GM18520 (cell line): ENCODE data around the gene MTF2.
"Not testable (repeated sequence)": the region's sequence is repeated elsewhere in the genome, so short reads cannot be mapped to it uniquely, and the experiment has no call there.

Source experiments
- ATAC-seq: cut with Tn5 transposase; IDR thresholded peaks from one replicate; pipeline ENCODE4 v1.9.1; 2021; ENCODE audit not compliant: unreplicated experiment

The MTF2 gene

DNA sequence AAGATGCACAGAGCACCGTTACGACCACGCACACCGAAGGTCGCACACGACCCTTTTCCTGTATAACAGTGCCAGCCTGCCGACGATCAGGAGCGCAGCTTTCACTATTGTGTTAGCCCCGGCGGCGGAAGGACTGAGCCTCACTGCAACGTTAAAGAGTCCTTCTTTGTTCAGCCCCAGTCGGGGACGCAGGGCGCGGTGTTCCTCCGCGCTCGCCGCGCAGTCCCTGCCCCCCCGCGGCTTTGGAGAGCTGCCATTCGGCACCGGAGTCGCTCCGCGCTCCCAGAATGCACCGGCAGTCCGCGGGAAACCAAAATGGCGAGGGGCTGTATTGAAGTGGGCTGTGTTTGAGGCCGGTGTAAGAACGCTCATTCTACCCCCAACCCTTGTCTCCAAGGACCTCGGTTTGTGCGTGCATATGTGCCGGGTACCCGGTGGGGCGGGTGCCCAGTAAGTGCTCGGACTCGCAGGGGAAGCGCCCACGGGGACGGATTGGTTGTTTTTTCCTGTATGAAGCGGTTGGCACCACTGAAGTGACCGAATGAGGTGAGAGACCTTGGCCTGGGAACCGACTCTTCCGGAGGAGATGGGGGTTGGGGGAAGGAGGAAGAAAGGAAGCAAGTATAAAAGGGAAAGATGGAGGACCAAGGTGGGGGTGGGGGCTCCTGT, at the start of gene MTF2:
Gene MTF2, plus strand, starts transcription at position 298 of the 669 bp plus-strand sequence. Its CDS starts 244 bp downstream, at position 542.
- ATAC-seq = peak; percentile 71

DNA sequence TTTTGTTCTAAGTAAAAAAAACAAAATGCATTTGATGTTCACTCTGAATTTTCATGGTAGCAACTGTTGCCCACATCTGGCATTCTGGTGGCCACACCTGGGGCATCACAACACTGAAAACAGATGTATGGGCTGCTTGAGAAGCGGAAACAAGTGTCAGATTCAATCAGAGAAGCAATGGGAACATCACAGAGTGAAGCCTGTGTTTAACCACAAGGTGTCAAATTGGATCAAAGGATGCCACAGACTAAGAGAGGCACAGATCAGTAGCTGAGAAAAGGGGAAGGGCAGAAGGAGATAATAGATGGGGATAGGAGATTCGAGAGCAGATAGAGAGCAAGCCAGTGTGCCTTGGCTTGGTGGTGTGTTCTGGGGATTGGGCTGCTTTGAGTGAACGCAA, 49.8 kb upstream of the MTF2 start:
- no peak for ATAC-seq

DNA sequence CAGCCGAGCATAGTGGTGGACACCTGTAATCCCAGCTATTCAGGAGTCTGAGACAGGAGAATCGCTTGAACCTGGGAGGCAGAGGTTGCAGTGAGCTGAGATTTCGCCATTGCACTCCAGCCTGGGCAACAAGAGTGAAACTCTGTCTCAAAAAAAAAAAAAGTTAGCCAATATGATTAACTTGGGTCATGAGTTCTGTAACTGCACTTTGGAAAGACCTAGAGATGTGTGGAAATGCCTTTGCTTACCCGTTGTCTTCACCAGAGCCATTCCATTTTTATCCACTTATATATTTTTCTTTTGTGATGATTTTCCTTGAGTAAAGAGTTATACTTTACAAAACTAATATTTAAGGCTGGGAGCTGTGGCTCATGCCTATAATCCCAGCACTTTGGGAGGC, 48.9 kb upstream of the MTF2 start:
- not testable (repeated sequence) for ATAC-seq

DNA sequence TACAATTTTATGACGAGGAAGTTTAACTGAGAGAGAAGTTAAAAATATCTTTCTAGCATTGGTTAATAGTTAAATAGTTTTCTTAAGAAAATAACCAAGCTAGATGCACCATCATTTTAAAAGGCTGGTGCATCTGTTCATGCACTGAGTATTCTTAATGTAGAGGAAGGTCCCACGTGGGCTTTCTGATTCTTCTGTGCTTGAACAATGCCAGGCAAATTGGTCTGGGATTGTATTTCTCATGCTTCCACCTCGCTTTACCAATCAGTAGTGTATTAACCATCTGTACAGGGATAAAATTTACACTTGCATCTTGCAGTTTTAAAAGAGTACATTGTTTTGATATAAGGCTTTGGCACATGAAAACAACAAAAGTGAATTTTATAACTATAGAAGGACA, 47.4 kb upstream of the MTF2 start:
- ATAC-seq = no peak

DNA sequence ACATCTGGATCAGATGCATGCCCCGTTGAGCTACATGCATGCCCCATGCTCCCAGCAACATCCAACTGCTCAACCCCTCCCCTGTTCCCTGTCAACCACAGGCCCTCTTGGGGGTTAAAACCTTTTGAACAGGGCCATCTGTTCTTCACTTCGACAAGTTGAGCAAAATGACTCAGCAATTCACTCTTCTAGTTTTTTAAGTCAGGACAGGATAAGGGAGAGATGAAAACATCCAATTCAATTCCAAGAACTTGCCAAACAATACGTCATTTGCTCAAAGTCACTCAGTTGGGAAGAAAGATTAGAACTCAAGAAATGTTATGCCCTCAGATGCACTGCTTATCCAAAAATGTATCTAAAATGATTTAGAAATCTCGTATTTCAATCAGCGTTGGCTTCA, 46.1 kb upstream of the MTF2 start:
- ATAC-seq = no peak

DNA sequence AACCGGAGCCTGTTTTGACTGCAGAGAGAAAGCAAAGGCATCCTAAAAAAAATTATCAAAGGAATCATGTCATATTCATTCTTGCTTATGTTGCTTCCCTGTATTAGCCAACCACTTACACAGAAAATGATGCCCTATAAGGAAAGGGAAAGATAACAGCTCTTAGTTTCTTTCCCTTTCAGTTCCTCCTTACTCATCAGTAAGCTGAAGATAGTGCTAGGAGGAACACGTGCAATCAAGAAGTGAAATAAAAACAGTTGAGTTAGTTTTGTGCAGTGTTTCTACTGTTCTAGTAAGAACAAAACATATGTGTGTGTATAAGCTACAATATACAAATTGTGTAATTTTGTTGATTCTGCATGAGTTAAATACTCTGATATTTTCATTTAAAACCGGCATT, 45.3 kb upstream of the MTF2 start:
- ATAC-seq = peak; percentile 83

DNA sequence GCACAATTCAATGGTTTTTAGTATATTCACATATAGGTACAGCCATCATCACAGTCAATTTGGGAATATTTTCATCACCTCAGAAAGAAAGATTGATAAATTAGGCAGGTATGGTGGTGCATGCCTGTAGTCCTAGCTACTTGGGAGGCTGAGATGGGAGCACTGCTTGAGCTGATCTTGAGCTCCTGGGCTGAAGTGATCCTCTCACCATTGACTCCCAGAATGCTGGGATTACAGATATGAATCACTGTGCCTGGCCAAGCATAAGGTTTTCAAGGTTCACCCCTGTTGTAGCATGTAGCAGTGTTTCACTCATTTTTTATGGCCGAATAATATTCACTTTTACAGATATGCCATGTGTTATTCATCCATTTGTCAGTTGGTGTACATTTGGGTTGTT, 44.7 kb upstream of the MTF2 start:
- no peak for ATAC-seq

DNA sequence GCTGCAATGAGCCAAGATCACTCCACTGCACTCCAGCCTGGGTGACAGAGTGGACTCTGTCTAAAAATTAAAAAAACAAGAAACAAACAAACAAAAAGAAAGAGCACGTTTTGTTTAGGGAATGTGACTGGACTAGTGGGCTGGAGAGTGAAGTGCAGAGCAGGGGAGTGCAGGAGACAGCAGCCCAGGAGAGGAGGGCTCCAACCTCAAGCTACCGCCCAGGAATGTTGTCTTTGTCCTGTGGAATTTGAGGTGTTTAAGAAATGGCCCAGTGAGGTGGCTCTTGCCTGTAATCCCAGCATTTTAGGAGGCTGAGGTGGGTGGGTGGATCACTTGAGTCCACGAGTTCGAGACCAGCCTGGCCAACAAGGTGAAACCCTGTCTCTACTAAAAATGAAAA, 42.4 kb upstream of the MTF2 start:
- no peak for ATAC-seq

DNA sequence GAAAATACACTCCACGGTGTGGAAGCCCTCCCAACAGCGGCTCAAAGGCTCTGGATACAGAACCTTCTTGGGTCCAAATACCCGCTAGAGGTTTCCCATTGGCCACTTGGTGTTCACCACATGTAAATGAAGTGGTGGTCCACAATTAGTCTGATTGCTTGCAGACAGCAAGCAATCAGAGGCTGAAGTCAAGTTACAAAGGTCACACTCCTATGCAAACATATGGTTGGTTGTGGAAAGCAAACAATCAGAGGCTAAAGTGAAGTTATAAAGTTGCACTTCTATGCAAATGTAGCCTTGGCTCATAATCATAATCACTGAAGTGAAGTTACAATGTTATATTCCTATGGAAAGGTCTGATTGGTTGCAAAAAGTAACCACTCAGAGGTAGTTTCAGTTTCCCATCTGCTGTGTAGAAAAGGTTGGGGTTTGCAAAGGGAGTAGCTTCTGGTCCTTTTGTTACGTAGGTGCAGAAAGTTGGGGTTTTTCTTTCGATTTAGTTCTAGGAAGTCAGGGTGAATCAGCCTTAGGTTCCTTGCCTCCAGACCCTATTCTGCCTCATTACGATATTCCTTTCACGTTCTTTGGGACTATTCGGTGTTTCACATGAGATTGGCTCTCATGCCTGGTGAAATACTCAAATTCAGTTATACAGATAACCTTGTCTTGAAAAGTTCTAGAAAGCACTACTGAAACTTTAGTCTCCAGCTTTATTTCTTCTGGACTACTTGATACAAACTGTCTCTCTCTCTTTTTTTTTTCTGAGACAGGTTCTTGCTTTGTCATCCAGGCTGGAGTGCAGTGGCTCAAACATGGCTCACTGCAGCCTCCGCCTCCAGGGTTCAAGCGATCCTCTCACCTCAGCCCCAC, 36.7 kb upstream of the MTF2 start:
- peak; percentile 95 for ATAC-seq

DNA sequence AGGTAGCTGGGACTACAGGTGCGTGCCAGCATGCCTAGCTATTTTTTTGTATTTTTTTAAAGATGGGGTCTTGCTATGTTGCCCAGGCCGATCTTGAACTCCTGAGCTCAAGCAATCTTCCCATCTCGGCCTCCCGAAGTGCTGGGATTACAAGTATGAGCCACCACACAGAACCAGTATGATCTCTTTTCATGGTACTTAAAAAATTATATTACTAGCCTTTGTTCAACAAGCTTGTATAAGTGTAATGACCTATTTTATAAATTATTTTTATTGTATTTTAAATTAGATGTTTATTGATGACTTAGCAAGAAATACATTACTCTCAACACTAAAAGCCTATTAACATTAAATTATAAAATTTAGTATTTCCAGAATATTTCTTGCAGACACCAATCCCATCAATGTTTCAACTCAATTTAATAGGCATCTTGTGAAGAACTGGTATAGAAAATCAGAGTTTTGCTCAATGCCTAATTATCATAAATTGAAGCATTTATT, 36.0 kb upstream of the MTF2 start:
- ATAC-seq = no peak

DNA sequence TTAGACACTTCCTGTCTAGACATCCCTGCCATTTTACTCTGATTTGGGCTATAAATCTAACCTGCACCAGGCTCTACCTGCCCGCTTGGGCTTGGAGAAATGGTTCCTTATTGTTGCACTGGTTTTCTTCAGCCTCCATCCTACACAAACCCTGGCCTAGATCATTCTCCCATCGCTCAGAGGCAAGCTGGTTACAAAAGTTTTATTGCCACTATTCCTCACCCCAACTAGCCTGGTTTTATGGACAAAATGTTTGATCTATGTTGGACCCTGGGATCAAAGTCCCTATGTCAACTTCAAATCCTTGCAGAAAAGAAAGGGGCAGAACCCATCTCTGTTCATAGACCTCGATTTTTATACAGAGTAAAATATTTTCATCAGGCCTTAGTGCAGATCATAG, 31.5 kb upstream of the MTF2 start:
- ATAC-seq = no peak

DNA sequence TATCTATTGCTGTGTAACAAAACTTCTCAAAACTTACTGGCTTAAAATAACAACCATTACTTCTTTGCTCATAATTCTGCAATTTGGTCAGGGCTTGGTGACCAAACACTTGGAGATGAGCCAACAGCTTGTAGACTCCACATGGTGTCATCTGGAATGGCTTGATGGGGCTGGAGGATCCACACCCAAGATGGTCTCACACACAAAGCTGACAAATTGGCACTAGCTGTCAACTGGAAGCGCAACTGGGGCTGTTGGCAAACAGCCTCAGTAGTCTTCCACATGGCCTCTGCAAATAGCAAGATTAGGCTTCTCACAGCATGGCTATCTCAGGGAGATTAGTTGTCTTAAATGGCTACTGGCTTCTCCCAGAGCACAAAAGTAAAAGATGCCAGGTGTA, 27.1 kb upstream of the MTF2 start:
- ATAC-seq = no peak

DNA sequence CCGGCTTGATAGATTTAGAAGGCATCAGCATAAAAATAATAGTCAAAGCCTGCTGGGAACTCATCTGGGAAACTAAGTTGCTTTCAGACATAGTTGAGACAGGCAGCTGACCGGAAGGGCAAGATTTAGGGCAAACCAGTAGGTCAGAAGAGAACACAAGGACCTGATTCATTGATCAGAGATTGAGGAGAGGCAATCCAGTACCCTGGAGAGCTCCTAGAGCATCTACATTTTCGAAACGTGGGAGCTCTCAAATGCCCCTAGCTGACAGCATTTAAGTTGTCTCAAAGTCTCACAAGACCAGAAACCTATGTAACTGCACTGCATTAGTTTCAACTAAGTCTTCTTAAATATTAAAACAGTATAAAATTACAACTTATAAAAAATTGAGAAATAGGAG, 22.9 kb upstream of the MTF2 start:
- ATAC-seq = no peak

DNA sequence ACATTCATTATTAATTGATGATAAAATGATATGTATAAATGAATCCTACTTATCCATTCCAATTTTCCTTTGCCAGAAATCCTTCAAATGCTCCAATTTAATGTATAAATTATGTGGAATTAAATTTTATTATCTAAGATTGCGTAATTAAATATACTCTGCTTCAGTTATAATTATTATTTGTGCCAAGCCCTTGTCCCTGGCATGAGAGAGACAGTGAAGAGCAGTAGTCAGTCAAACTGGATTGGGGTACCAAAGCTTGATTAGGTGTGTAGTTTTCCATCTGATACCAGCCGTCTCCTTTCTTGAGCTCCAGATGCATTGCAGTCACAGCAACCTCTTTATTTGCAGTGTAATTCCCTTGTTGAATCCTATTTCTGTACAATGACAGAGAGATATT, 22.4 kb upstream of the MTF2 start:
- ATAC-seq = no peak

DNA sequence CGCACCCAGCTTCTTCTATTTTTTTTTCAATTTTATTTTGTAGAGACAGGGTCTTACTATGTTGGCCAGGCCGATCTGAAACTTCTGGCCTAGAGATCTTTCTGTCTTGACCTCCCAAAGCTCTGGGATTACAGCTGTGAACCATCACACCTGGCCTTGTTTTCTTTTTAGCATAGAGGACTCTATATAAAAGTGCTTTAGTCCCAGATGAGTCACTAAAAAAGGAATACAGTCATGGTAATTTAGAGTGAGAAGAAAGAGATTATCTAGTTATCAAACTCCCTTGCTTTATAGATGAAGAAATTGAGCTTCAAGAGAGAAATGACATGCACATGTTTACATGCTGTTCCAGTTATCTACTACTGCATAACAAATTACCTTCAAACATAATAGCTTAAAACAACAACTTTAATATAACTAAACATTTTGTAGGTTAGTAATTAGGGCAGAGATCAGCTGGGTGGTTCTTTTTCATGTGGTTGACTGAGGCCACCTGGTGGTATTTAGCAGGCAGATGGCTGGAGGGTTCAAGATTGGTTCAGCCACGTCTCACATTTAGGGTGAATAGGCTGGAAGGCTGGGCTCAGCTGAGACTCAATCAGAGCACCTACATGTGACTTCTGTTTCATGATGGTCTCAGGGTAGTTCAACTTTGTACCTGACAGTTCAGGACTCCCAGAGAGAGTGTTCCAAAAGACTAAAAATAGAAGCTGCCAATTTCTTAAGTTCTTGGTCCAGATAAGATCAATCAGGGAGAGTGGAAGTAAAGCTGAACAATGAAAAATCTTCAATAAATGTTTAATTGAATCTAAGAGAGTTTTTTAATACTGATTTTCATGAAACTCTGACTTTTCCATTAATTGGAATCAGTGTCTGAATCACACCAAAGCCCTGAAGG, 16.9 kb upstream of the MTF2 start:
- ATAC-seq = no peak

DNA sequence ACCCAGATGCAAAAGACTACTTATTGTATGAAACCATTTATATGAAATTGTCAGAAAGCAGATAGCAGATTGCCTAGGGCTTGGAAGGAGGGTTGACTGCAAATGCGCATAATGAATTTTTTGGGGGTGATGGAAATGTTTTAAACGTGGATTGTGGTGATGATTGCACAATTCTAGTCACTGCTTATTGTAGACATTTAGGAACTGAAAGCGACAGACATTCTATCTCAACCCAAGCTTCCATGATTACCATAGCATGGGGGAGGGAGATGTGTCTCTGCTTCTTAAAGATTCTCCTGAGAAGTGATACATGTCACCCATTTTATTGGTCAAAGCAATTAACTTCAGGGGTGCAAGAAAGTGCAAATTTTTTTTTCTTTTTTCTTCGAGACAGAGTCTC, 2.8 kb upstream of the MTF2 start:
- ATAC-seq = no peak

DNA sequence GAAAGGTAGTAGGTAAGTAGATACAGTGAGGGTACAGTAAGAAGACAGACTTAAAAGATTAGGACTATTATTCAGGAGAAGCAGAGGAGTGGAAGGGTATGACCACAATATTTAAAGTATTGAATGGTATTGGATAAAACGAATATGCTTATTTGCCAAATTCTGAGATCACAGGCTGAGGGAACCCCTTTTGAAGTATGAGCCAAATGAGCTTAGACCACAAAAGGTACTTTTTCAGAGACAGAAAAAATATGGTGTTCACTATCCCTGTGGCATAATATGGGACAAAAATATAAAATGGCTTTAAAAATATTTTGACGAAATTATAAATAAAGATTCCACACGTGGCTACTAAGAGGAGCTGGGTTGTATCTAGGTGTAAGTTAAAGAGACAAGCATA, 880 bp upstream of the MTF2 start:
- no peak for ATAC-seq

DNA sequence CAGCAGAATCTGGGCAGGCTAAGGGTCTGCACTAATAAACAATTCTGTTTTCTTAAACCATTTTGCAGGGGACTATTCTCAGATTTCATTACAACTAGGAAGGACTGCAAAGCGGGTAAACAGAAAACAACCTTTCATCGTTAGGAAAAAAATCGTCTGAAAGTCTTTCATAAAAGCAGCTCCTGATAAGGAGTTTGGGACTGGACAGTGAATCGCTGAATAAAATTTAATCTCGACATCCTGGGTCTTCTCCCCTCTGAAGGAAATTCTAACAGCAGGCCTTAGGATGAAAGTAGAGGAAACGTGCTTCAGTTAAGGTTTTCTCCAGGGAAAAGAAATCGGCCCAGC, 471 bp upstream of the MTF2 start:
- no peak for ATAC-seq

DNA sequence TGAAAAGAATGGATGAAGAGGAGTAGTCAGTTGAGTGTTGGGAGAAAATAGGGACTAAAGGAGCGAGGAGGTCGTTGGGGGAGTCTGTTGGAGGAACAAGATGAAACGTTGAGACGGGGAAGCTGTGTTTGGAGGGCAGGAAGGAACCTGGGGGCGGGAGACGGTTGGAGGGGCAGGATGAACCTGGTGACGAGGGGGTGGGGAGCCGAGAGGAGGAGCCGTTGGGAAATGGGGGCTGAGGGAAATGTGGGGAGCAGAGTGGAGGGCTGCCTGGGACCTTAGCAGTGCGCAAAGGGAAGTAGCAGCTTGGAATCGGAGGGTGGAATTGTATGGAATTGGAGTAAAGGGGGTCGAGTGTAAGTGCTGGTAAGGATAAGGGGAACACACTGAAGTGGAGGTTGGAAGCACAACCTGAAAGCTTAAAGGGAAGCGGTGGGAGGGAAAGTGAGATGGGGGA, 630 bp downstream of the MTF2 start:
- no peak for ATAC-seq

DNA sequence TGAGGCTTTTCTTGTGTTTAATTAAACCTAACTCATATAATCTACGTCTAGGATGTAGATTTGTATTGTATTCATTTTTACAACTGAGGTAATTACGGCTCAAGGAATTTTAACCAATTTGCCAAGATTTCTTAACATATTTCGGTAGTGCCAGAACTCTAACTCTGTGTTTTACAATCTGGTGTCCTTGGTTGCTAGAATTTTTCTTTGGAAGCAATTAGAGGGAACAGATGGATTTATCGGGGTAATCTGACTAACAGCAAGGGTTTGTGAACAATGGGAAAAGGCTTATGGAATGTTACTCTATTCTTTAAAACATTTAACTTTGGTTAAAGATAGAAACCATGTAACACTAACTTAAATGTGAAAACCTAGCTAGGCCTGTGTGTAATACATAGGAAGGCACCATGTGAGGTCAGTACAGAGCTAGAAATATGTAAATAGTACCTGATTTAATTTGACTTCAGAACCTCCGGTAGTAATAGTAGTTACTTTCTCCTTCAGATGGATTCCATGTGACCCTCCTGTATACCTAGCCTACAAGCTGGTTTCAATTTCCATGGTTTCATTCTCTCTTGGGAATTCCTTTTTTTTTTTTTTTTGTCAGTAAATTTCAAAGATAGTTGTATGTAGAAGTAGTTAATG, 1.2 kb downstream of the MTF2 start:
- ATAC-seq = peak; percentile 63

DNA sequence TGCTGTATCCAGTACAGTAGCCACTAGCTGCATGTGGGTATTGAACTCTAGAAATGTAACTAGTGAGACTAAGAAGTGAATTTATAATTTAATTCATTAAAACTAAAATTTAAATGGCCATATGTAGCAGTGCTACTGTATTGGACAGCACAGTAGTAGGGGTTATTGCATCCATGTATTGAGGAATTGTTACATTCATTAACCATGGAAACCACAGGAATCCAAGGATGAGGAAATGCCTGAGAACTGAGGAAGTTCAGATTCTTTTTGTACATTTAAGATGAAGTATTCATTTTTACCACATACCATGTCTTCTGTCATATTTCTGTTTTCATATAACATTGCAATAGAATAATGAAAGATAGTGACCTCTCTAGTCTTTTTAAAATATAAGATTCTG, 2.6 kb downstream of the MTF2 start:
- ATAC-seq = no peak
